Body of pancreas (tissue), 4 donors: ENCODE data around the gene GALNT14.

ENCODE experiments used
- CTCF ChIP-seq, 7 experiments: fragments of 450-650 bp in 4 of 7; fragments of 200-600 bp in 3 of 7; sonication (generic) in 3 of 7; IDR thresholded peaks; one replicate each; pipeline ENCODE4 v1.5.1; 2016 to 2019; ENCODE audit warnings: antibody characterized with exemption in 7 of 7
- POLR2A ChIP-seq, 3 donors: fragments of 450-650 bp; IDR thresholded peaks; one replicate each; pipeline ENCODE4 v1.6.1; 2016; ENCODE audit warnings: antibody characterized with exemption in 3 of 3, mild to moderate bottlenecking in 2 of 3

DNA sequence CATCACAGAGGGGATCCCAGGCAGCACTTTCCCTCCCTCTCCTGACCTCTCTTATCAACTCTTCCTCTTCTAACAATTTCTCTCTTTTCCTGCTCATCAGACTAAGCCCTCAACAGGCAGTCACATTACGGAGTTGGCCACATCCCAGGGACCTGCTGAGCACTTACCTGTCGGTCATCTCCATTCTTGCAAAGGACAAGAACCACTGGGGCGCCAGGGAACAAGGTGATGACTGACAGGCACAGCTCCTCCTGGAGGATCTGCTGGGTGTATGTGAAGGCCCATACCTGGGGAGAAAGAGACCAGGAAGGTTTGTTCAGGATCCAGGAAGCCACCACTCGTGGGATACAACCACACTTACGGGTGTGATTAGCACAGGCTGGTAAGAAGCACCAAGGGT is 226.2 kb downstream of the GALNT14 start:
- no peak for TF ChIP-seq CTCF (IDR thresholded peaks at IDR 0.05)
- no peak for TF ChIP-seq POLR2A (IDR thresholded peaks at IDR 0.05)
